HG03565 (cell line): Measurements from ENCODE around the gene IL22RA1.

Experiments
- ATAC-seq: cut with Tn5 transposase; IDR thresholded peaks from one replicate; pipeline ENCODE4 v1.9.1; 2021; ENCODE audit warnings: mild to moderate bottlenecking, moderate library complexity; ENCODE audit not compliant: unreplicated experiment

Gene IL22RA1

GRCh38 chr1:24080131-24080530, 62.8 kb downstream of the IL22RA1 start:
- ATAC-seq, result no peak

GRCh38 chr1:24077278-24077978, 65.5 kb downstream of the IL22RA1 start:
- ATAC-seq, result no peak

GRCh38 chr1:24075946-24076345, 67.0 kb downstream of the IL22RA1 start:
- ATAC-seq, result no peak

GRCh38 chr1:24075590-24075854, 67.4 kb downstream of the IL22RA1 start:
- no peak for ATAC-seq

GRCh38 chr1:24074817-24075589, 67.9 kb downstream of the IL22RA1 start:
- ATAC-seq, result no peak

- no peak for ATAC-seq
Observed at GRCh38 chr1:24074196-24074595, 68.7 kb downstream of the IL22RA1 start.

- ATAC-seq, result no peak
Observed at GRCh38 chr1:24071941-24072340, 71.0 kb downstream of the IL22RA1 start.

GRCh38 chr1:24070821-24071393, 72.0 kb downstream of the IL22RA1 start:
- no peak for ATAC-seq

GRCh38 chr1:24069817-24070216, 73.1 kb downstream of the IL22RA1 start:
- no peak for ATAC-seq
